ENCODE measurements around the gene NREP. TPM values are rescaled to one million over a fixed set of nuclear protein-coding genes. Genes with fewer than 3 reads are reported as not detected.

NREP gene
- total and polyA plus RNA-seq, 10 of the 15 experiments (the other 5 are each of a cell fraction or from before 2014, with no cell fraction given) = 20.6 to 117 (median 32.2) TPM

GRCh38 chr5:111755942-111756381, 1.0 kb downstream of the NREP start (continued):
- TF ChIP-seq RELB (IDR thresholded peaks at IDR 0.05; ENCODE audit: low read depth) = peak; percentile 23; the same call in 1 of the 2 replicates
- TF ChIP-seq FOXK2 (IDR thresholded peaks at IDR 0.05) = no peak
- no peak for TF ChIP-seq ZBED1 (IDR thresholded peaks at IDR 0.05; ENCODE audit: borderline replicate concordance)
- TF ChIP-seq SRF (IDR thresholded peaks at IDR 0.05; ENCODE audit: low read depth in 2 of 2, low read length in 2 of 2) = no peak
- no peak for TF ChIP-seq ZBTB11 (CRISPR knock-in tag; IDR thresholded peaks at IDR 0.05)
- TF ChIP-seq ZZZ3 (IDR thresholded peaks at IDR 0.05; ENCODE audit: control insufficient read depth, insufficient read length, low read depth) = no peak
- TF ChIP-seq SMAD1 (IDR thresholded peaks at IDR 0.05; ENCODE audit: low read depth, partially characterized antibody) = no peak
- TF ChIP-seq HDAC6 (IDR thresholded peaks at IDR 0.05; ENCODE audit: unreplicated experiment) = no peak
- no peak for TF ChIP-seq ZNF592 (IDR thresholded peaks at IDR 0.05)
- TF ChIP-seq IRF4 (IDR thresholded peaks at IDR 0.05; ENCODE audit: low read depth, low read length) = no peak
- TF ChIP-seq TCF12 (IDR thresholded peaks at IDR 0.05; ENCODE audit: low read depth, low read length) = no peak
- TF ChIP-seq EP300 (IDR thresholded peaks at IDR 0.05; ENCODE audit: borderline replicate concordance in 1 of 2, control insufficient read depth in 1 of 2, low read depth in 2 of 2, low read length in 2 of 2) = no peak
- TF ChIP-seq BCL3 (IDR thresholded peaks at IDR 0.05; ENCODE audit: borderline replicate concordance, insufficient read depth, low read depth, low read length, poor library complexity, severe bottlenecking) = no peak
- TF ChIP-seq NBN (IDR thresholded peaks at IDR 0.05) = no peak
- TF ChIP-seq HCFC1 (IDR thresholded peaks at IDR 0.05; ENCODE audit: low read length) = no peak
- TF ChIP-seq SIX5 (IDR thresholded peaks at IDR 0.05; ENCODE audit: low read depth, low read length, severe bottlenecking) = no peak
- 0 out of 2 replicates have a peak, but pooled peaks have one; percentile 21 for TF ChIP-seq CREB1 (IDR thresholded peaks at IDR 0.05; ENCODE audit: low read depth)

Data from GM12878 (cell line).